Neural cell (in vitro differentiated cells): ENCODE data around the gene C4orf36.

ENCODE experiments used
- EP300 ChIP-seq: fragments of 450-650 bp; conservative IDR thresholded peaks from 2 replicates; pipeline ENCODE4 v1.6.1; 2014; ENCODE audit warnings: antibody characterized with exemption, mild to moderate bottlenecking, moderate library complexity; ENCODE audit not compliant: poor library complexity, severe bottlenecking
- MXI1 ChIP-seq: fragments of 450-650 bp; conservative IDR thresholded peaks from 2 replicates; pipeline ENCODE4 v1.6.1; 2014; ENCODE audit warnings: antibody characterized with exemption, mild to moderate bottlenecking; ENCODE audit not compliant: poor library complexity, severe bottlenecking
- POLR2AphosphoS5 ChIP-seq: IDR thresholded peaks from 2 replicates; pipeline ENCODE4 v1.6.1; 2012
- RAD21 ChIP-seq: fragments of 450-650 bp; conservative IDR thresholded peaks from 2 replicates; pipeline ENCODE4 v1.6.1; 2014; ENCODE audit warnings: antibody characterized with exemption, mild to moderate bottlenecking, moderate library complexity
- TF ChIP-seq, protein P1 (sequence below): fragments of 450-650 bp; IDR thresholded peaks from 2 replicates; pipeline ENCODE4 v1.5.1; 2014; ENCODE audit warnings: antibody characterized with exemption, mild to moderate bottlenecking, moderate library complexity; ENCODE audit not compliant: poor library complexity, severe bottlenecking

DNA sequence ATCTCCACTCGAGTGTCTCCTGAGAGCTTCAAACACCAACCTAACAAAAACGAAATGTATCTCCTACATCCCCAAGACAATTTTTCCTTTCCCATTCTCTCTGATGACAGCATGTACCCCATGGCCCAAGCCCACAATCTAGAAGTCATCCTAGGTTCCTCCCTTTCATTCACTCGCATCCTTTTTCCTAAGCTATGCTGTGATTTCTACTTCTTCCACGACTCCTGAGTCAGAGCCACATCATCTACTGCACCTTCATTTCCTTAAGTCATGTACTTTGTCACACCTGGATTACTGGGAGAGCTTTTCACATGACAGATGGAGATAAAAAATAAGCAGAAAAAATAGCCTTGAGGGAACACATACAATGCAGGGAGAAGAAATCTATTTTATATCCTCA is 20.1 kb downstream of the C4orf36 start:
- TF ChIP-seq EP300 (no peak), POLR2AphosphoS5 (no peak), MXI1 (no peak), RAD21 (no peak)
- TF ChIP-seq, protein P1, sequence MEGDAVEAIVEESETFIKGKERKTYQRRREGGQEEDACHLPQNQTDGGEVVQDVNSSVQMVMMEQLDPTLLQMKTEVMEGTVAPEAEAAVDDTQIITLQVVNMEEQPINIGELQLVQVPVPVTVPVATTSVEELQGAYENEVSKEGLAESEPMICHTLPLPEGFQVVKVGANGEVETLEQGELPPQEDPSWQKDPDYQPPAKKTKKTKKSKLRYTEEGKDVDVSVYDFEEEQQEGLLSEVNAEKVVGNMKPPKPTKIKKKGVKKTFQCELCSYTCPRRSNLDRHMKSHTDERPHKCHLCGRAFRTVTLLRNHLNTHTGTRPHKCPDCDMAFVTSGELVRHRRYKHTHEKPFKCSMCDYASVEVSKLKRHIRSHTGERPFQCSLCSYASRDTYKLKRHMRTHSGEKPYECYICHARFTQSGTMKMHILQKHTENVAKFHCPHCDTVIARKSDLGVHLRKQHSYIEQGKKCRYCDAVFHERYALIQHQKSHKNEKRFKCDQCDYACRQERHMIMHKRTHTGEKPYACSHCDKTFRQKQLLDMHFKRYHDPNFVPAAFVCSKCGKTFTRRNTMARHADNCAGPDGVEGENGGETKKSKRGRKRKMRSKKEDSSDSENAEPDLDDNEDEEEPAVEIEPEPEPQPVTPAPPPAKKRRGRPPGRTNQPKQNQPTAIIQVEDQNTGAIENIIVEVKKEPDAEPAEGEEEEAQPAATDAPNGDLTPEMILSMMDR, result no peak
